Liver (tissue), 3 donors: ENCODE measurements around the gene ZNF48.

ENCODE experiments used
- CTCF ChIP-seq: fragments of 150-350 bp; IDR thresholded peaks from 2 replicates; pipeline ENCODE4 v1.5.1; 2017; ENCODE audit warnings: improper control_type of control experiment, low read depth, low read length; ENCODE audit not compliant: missing input control
- EGR1 ChIP-seq, 2 donors: IDR thresholded peaks; 2 replicates each; pipeline ENCODE4 v1.6.1; 2016 to 2018; ENCODE audit warnings: antibody characterized with exemption in 2 of 2, low read depth in 2 of 2
- GABPA ChIP-seq, 2 donors: IDR thresholded peaks in 1 of 2; conservative IDR thresholded peaks in 1 of 2; 2 replicates each; pipeline ENCODE4 v1.6.1; 2016; ENCODE audit warnings: antibody characterized with exemption in 2 of 2, mild to moderate bottlenecking in 1 of 2, moderate library complexity in 1 of 2
- REST ChIP-seq: IDR thresholded peaks from 2 replicates; pipeline ENCODE4 v1.6.1; 2016; ENCODE audit warnings: antibody characterized with exemption, mild to moderate bottlenecking
- RXRA ChIP-seq, 2 donors: IDR thresholded peaks; 2 replicates each; pipeline ENCODE4 v1.6.1; 2017 to 2018; ENCODE audit warnings: antibody characterized with exemption in 2 of 2, mild to moderate bottlenecking in 1 of 2
- YY1 ChIP-seq: IDR thresholded peaks from 2 replicates; pipeline ENCODE4 v1.6.1; 2016; ENCODE audit warnings: antibody characterized with exemption, mild to moderate bottlenecking
- donor health status: healthy.
- donor health status: healthy.

- TF ChIP-seq YY1 (peak; percentile 96), CTCF (no peak), RXRA (IDR thresholded peaks at IDR 0.05) (peak; percentile 94 to 95), REST (peak; percentile 91), GABPA (IDR thresholded peaks at IDR 0.05 in 1 of 2, conservative IDR thresholded peaks at IDR 0.05 in 1 of 2) (peak; percentile 56 to 83), EGR1 (IDR thresholded peaks at IDR 0.05; ENCODE audit: low read depth in 2 of 2) (peak; percentile 52 to 80)
Measured at GRCh38 chr16:30445408-30446202, 50.4 kb downstream of the ZNF48 start, which contains the start of gene SEPHS2.
